HepG2 (cell line): ENCODE results near the gene C2CD2. TPM values are rescaled to one million over a fixed set of nuclear protein-coding genes. Genes with fewer than 3 reads are reported as not detected.

ENCODE experiments used
- ATAC-seq: fragments of 200-7000 bp; cut with Tn5 transposase; 3 replicates; pipeline ENCODE4 v1.9.1; 2020; ENCODE audit warnings: mild to moderate bottlenecking, moderate library complexity
- BruUV-seq: library from RNA; stranded (reverse); fragments of 400-500 nt; replicated peaks from 2 replicates; lab custom pipeline; 2021; lab: Mats Ljungman, UMichigan
- CTCF ChIA-PET: fragments of 300-600 bp; formaldehyde crosslinking; extraction: SDS; loops from one replicate; lab custom pipeline; 2021; ENCODE audit warnings: low total read pairs, inconsistent platforms, low intra/inter-chr PET ratio; lab: Yijun Ruan, JAX
- POLR2A ChIA-PET: fragments of 350-600 bp; sonication (Branson Sonifier 250); formaldehyde crosslinking; loops from one replicate; lab custom pipeline; 2020; ENCODE audit warnings: antibody characterized with exemption, inconsistent platforms; lab: Yijun Ruan, JAX
- DNase-seq: peaks from one replicate; pipeline ENCODE4 v3.0.0-alpha.2; 2015; ENCODE audit warnings: low spot score
- FAIRE-seq: peaks from 3 replicates; lab custom pipeline; 2011; peaks lifted over from hg19 to GRCh38; lab: Jason Lieb, UNC
- H2AFZ ChIP-seq: one replicate; pipeline ENCODE4 v1.6.1; 2011; ENCODE audit warnings: low read length, inconsistent platforms
- H3K27ac ChIP-seq: fragments of 300-600 bp; 3 replicates; pipeline ENCODE4 v1.8.0; 2011; ENCODE audit warnings: mixed run types, mild to moderate bottlenecking, mixed read lengths, low read length, inconsistent platforms; ENCODE audit not compliant: insufficient read depth; ENCODE audit errors: extremely low read length
- H3K27me3 ChIP-seq, 2 experiments: fragments of 200-600 bp in 1 of 2; 2 replicates in 1 of 2; 3 replicates in 1 of 2; pipeline versions ENCODE4 v1.6.0 to v1.8.0; 2011; ENCODE audit warnings: low read length in 2 of 2, mild to moderate bottlenecking in 2 of 2, moderate library complexity in 2 of 2, inconsistent platforms in 1 of 2; ENCODE audit not compliant: insufficient read depth in 2 of 2, control insufficient read depth in 1 of 2
- H3K36me3 ChIP-seq, 2 experiments: fragments of 200-600 bp in 1 of 2; replicated peaks in 1 of 2; 2 replicates in 1 of 2; 3 replicates in 1 of 2; pipeline versions ENCODE4 v1.5.1 to v1.8.0; 2011; ENCODE audit warnings: low read length in 2 of 2, inconsistent platforms in 1 of 2; ENCODE audit not compliant: insufficient read depth in 2 of 2, control insufficient read depth in 1 of 2
- H3K4me1 ChIP-seq: 2 replicates; pipeline ENCODE4 v1.5.1; 2012; ENCODE audit warnings: low read length, inconsistent platforms; ENCODE audit not compliant: insufficient read depth
- H3K4me2 ChIP-seq: 2 replicates; pipeline ENCODE4 v1.6.0; 2011; ENCODE audit warnings: low read depth, low read length, inconsistent platforms
- H3K4me3 ChIP-seq, 3 experiments: fragments of 200-600 bp in 1 of 3; sonication (generic), shearing (Covaris generic) in 1 of 3; replicated peaks in 1 of 3; 2 replicates each; pipeline ENCODE4 v1.5.1; 2011 to 2016; ENCODE audit warnings: low read length in 3 of 3, inconsistent platforms in 2 of 3, low read depth in 2 of 3, mild to moderate bottlenecking in 2 of 3, control low read depth in 1 of 3, mixed read lengths in 1 of 3; ENCODE audit not compliant: insufficient read depth in 1 of 3
- H3K79me2 ChIP-seq: one replicate; pipeline ENCODE4 v1.6.1; 2011; ENCODE audit warnings: low read length, inconsistent platforms; ENCODE audit not compliant: insufficient read depth
- H3K9ac ChIP-seq: 2 replicates; pipeline ENCODE4 v1.6.0; 2011; ENCODE audit warnings: mild to moderate bottlenecking, low read depth, low read length, inconsistent platforms; ENCODE audit not compliant: insufficient read depth
- H3K9me3 ChIP-seq: 2 replicates; pipeline ENCODE4 v1.5.1; 2012; ENCODE audit warnings: mild to moderate bottlenecking, low read length
- H4K20me1 ChIP-seq: 2 replicates; pipeline ENCODE4 v1.6.0; 2011; ENCODE audit warnings: inconsistent platforms, mild to moderate bottlenecking, low read length, moderate library complexity; ENCODE audit not compliant: insufficient read depth
- CEBPZ ChIP-seq: IDR thresholded peaks from 2 replicates; pipeline ENCODE4 v1.6.1; 2012; ENCODE audit warnings: low read length, improper control_type of control experiment
- GATAD1 ChIP-seq: IDR thresholded peaks from 2 replicates; pipeline ENCODE4 v1.6.1; 2016; ENCODE audit warnings: missing genetic modification reagents, missing compliant biosample characterization
- NCOR1 ChIP-seq: fragments of 200-600 bp; sonication (generic); IDR thresholded peaks from 2 replicates; pipeline ENCODE4 v1.7.0; 2017; ENCODE audit warnings: antibody characterized with exemption, low read length, borderline replicate concordance
- POGZ ChIP-seq: sonication (generic); formaldehyde crosslinking; IDR thresholded peaks from 2 replicates; pipeline ENCODE4 v1.4.0; 2020; ENCODE audit warnings: mild to moderate bottlenecking, missing genetic modification reagents
- ZNF550 ChIP-seq: sonication (generic); formaldehyde crosslinking; IDR thresholded peaks from 2 replicates; pipeline ENCODE4 v1.4.0; 2020; ENCODE audit warnings: mild to moderate bottlenecking, missing genetic modification reagents, borderline replicate concordance
- ZNF800 ChIP-seq: sonication (generic); formaldehyde crosslinking; IDR thresholded peaks from 2 replicates; pipeline ENCODE4 v1.4.0; 2020; ENCODE audit warnings: missing genetic modification reagents
- WGBS: methylation state at CpG from one replicate; pipeline ENCODE4 v1.1.6; 2017; ENCODE audit warnings: low lambda C conversion rate; 5-methylcytosine and 5-hydroxymethylcytosine counted together
- in situ Hi-C: cut with HindIII; loops from 2 replicates; pipeline ENCODE4 v1.10.0; 2017; ENCODE audit warnings: low pct_unique_long_range_greater_than_20kb; ENCODE audit not compliant: extremely low pct_ligation_motif_present
- intact Hi-C: fragments of 100-400 bp; cut with micrococcal nuclease; formaldehyde crosslinking; loops from one replicate; pipeline ENCODE4 v1.10.0; 2022; ENCODE audit not compliant: unreplicated experiment
- polyA plus RNA-seq, 8 experiments: library from polyadenylated mRNA; depleted of rRNA in 3 of 8; stranded (reverse) in 7 of 8; unstranded in 1 of 8; fragments of >200 nt; fragmentation: Illumina TruSeq in 4 of 8; extraction: Trizol in 4 of 8; gene quantifications; 2 replicates each; pipeline versions ENCODE4 v1.2.1 to v1.2.3, GENCODE V29; 2011 to 2016; ENCODE audit warnings: low read depth in 4 of 8, missing spikeins in 1 of 8, mixed read lengths in 1 of 8; ENCODE audit not compliant: insufficient read depth in 1 of 8
- total RNA-seq, 5 experiments: library from RNA; depleted of rRNA; stranded (reverse); fragments of >200 nt; fragmentation: Illumina TruSeq; extraction: Trizol; gene quantifications; 2 replicates each; pipeline ENCODE4 v1.2.3, GENCODE V29; 2016; ENCODE audit warnings: low read depth in 1 of 5

C2CD2 gene
- total and polyA plus RNA-seq, 2 of the 13 experiments (the other 11 are each of a cell fraction or from before 2014, with no cell fraction given) = 12.5 to 19.7 TPM

GRCh38 chr21:41869771-41870170 is 84.0 kb downstream of the C2CD2 start:
- Histone ChIP-seq H3K4me1 (0 out of 2 replicates have a peak, but pooled peaks cover 3% of the 10 kb centered on the region), H3K36me3 (no peaks in the 10 kb centered on the region), H2AFZ (no peak overlapping the region), H3K9ac (no peak overlapping the region), H3K4me3 (no peak overlapping the region), H3K27ac (no peak overlapping the region), H3K79me2 (peaks cover 4% of the 10 kb centered on the region), H4K20me1 (no peaks in the 10 kb centered on the region), H3K4me2 (no peak overlapping the region), H3K9me3 (no peaks in the 10 kb centered on the region), H3K27me3 (no peaks in the 10 kb centered on the region)
- 93% methylated on average over 9 of the region's 9 CpGs for WGBS
- in situ Hi-C loops (no loop called here), intact Hi-C loops (no loop called here)
- ChIA-PET POLR2A (no interaction called here), CTCF (no interaction called here)
- TF ChIP-seq POGZ (CRISPR knock-in tag) = no peak
- no peak for TF ChIP-seq CEBPZ
- no peak for TF ChIP-seq GATAD1
- TF ChIP-seq ZNF550 (CRISPR knock-in tag) = no peak
- TF ChIP-seq NCOR1 = no peak
- no peak for TF ChIP-seq ZNF800 (CRISPR knock-in tag)
- no TSS peak for BruUV-seq
- DNase-seq = no peak
- no peak for FAIRE-seq
- ATAC-seq = no peak
